Fibroblast of mammary gland (primary cell): ENCODE results near the gene RAP1A.
A peak's percentile ranks its signal among the peaks of the same experiment; 100 is the strongest.

ENCODE experiments used
- DNase-seq: peaks from one replicate; pipeline ENCODE4 v3.0.0-alpha.2; 2010; ENCODE audit warnings: low read depth
- H3K4me3 ChIP-seq: 2 replicates; pipeline ENCODE4 v1.5.1; 2011; ENCODE audit warnings: low read depth, mild to moderate bottlenecking, low read length, moderate library complexity; ENCODE audit not compliant: control insufficient read depth
- TF ChIP-seq, protein P1 (sequence below): conservative IDR thresholded peaks from 2 replicates; pipeline ENCODE4 v1.5.1; 2011; ENCODE audit warnings: low read depth, low read length, inconsistent platforms; ENCODE audit not compliant: control insufficient read depth, insufficient read depth

Gene RAP1A

DNA sequence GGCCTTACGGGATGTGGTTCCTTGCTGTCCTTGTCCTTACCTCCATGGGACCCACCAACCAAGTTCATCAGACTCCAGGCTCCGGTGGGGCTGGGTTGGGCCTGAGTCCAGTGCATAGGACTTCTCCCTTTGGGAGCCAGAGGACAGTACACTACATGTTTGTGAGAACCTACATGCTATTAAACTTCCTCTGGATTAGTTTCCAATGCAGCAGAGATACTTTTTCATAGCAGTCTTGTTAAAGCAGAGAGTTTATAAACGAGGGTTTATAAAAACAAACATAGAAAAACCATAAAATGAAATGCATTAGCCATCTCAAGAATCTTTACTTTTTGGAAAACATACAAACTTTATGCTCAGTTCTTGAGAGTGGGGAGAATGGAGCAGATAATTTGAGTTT lies 86.3 kb downstream of the RAP1A start:
- H3K4me3 ChIP-seq = no peak overlapping the region
- no peak for DNase-seq
- TF ChIP-seq, protein P1, sequence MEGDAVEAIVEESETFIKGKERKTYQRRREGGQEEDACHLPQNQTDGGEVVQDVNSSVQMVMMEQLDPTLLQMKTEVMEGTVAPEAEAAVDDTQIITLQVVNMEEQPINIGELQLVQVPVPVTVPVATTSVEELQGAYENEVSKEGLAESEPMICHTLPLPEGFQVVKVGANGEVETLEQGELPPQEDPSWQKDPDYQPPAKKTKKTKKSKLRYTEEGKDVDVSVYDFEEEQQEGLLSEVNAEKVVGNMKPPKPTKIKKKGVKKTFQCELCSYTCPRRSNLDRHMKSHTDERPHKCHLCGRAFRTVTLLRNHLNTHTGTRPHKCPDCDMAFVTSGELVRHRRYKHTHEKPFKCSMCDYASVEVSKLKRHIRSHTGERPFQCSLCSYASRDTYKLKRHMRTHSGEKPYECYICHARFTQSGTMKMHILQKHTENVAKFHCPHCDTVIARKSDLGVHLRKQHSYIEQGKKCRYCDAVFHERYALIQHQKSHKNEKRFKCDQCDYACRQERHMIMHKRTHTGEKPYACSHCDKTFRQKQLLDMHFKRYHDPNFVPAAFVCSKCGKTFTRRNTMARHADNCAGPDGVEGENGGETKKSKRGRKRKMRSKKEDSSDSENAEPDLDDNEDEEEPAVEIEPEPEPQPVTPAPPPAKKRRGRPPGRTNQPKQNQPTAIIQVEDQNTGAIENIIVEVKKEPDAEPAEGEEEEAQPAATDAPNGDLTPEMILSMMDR = no peak

DNA sequence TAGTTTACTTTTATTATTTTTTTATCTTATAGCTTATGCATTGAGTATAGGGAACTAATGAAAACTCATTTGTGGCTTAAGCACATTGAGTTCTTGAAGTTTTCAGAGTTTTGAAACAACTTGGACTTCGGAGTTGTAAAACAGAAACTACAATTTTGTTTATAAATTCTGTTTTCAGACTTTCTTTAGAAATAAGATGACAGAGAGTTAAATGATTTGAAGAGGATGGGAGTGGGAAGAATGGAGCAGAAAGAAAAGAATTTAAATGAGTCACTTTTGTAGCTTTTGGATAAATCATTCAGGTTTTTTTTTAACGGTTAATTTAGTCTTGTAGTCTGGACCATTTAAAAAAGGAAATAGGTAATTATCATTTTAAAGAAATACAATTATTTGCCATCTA lies 87.3 kb downstream of the RAP1A start:
- no peak overlapping the region for H3K4me3 ChIP-seq
- DNase-seq = peak; percentile 13
- TF ChIP-seq, protein P1 = no peak

DNA sequence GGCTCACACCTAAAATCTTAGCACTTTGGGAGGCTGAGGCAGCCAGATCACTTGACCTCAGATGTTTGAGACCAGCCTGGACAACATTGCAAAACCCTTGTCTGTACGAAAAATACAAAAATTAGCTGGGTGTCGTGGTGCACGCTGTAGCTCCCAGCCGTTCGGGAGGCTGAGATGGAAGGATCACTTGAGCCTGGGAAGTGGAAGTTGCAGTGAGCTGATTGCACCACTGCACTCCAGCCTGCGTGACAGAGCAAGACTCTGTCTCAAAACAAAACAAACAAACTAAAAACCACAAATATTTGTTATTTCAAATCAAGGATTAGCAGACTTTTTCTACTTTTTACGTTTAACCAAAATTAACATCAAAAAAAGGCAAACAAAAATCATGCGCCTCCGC lies 88.3 kb downstream of the RAP1A start:
- peak; percentile 43 for DNase-seq
- TF ChIP-seq, protein P1 = no peak
- no peak overlapping the region for H3K4me3 ChIP-seq

DNA sequence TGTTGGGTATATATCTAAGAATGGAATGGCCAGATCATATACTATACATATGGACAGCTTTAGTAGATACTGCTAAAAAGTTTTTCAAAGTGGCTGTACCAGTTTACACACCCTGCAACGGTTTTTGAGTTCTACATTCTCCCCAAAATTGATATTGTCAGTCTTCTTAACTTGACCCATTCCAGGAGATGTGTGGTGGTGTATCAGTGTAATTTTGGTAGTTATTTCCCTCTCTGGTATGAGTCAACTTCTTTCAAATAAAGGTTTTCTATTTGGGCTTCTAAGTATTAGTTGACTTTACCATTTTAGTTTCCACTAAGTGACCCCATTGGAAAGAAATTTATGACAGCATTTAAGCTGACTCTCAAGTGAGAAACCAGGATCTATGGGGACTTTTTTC lies 90.4 kb downstream of the RAP1A start:
- no peak overlapping the region for H3K4me3 ChIP-seq
- TF ChIP-seq, protein P1 = no peak
- no peak for DNase-seq

DNA sequence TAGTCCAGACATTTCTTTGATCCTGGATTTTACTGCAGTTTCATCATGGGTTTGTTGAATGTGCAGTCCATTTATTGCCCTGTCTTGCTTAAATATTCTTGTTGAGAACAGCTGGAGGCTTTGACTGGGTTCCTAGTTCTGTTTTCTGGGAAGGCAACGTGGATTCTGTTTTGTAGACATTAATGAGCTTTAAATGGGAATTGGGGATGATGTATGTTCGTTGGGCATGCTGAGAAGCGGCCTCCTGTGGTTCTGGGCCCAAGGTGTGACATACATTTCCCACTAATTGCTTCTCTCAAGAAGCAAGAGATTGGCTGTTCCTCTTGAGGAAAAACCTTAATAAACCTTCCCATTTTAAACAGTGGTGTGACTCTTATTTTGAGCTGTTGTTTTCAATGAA lies 96.7 kb downstream of the RAP1A start:
- H3K4me3 ChIP-seq = no peak overlapping the region
- TF ChIP-seq, protein P1 = no peak
- DNase-seq = no peak

DNA sequence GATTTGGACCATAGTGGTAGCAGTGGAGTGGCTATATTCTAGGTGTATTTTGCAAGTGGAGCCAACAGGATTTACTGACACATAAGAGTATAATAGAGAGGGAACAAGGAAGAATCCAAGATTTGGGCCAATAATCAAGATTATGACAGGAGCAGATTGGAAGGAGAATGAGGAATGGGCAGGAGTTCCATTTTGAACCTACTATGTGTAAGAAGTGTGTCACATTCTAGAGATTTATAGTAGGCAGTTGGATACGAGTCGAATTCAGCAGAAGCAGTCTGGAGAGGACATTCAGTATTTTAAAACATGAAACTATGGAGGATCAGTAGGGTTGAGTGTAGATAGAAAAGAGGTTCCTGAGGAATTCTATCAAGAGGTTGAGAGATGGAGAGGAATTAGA lies 97.9 kb downstream of the RAP1A start:
- no peak for DNase-seq

More for the DNA sequence above, 97.9 kb downstream of the RAP1A start:
- no peak overlapping the region for H3K4me3 ChIP-seq
- TF ChIP-seq, protein P1 = no peak
